ENCODE measurements around the gene TMEFF2.

DNA sequence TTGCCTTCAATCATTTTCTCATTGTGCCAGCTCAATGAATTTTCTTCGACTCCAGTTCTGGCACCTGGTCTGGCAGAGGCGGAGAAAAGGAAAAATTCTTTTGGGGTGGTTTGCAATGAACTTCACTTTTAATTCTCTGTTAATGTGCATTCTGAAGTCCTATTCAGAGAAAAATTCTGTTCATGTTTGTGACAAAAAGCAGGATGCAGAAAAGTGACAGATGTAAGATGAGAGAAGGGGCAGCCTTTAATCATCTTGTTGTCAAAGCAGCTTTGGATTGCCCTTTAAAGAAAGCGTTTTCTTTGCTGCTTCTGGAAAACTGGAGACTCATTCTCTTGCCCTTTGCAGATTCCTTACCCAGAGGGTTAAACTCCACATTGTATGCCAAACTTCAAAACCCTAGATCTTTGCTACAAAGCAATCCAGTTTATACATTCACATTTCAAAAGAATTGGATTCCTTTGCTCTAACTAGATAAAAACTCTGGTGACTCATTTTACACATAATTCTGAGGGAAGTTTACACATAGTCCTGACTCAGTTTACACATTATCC is 253.3 kb downstream of the TMEFF2 start:
- TF ChIP-seq, protein P1, sequence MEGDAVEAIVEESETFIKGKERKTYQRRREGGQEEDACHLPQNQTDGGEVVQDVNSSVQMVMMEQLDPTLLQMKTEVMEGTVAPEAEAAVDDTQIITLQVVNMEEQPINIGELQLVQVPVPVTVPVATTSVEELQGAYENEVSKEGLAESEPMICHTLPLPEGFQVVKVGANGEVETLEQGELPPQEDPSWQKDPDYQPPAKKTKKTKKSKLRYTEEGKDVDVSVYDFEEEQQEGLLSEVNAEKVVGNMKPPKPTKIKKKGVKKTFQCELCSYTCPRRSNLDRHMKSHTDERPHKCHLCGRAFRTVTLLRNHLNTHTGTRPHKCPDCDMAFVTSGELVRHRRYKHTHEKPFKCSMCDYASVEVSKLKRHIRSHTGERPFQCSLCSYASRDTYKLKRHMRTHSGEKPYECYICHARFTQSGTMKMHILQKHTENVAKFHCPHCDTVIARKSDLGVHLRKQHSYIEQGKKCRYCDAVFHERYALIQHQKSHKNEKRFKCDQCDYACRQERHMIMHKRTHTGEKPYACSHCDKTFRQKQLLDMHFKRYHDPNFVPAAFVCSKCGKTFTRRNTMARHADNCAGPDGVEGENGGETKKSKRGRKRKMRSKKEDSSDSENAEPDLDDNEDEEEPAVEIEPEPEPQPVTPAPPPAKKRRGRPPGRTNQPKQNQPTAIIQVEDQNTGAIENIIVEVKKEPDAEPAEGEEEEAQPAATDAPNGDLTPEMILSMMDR (IDR thresholded peaks at IDR 0.05; ENCODE audit: insufficient read depth, low read depth, low read length): no peak
- TF ChIP-seq EZH2 (IDR thresholded peaks at IDR 0.05; ENCODE audit: insufficient read depth, low read length): no peak
